Endothelial cell (in vitro differentiated cells): ENCODE results near the gene SLC44A2. TPM values are rescaled to one million over a fixed set of nuclear protein-coding genes. Genes with fewer than 3 reads are reported as not detected.

ENCODE experiments used
- DNase-seq: peaks from one replicate; pipeline ENCODE4 v3.0.0; 2021; ENCODE audit warnings: low spot score
- H3K27ac Mint-ChIP-seq: one replicate; pipeline ENCODE4 v1.8.0; 2021; ENCODE audit warnings: mixed read lengths, inconsistent platforms; ENCODE audit not compliant: unreplicated experiment
- H3K27me3 Mint-ChIP-seq: one replicate; pipeline ENCODE4 v1.8.0; 2021; ENCODE audit warnings: mild to moderate bottlenecking, moderate library complexity, mixed read lengths, inconsistent platforms; ENCODE audit not compliant: unreplicated experiment
- H3K36me3 Mint-ChIP-seq: one replicate; pipeline ENCODE4 v1.8.0; 2021; ENCODE audit warnings: mild to moderate bottlenecking, low read depth, mixed read lengths, inconsistent platforms; ENCODE audit not compliant: unreplicated experiment
- H3K4me1 Mint-ChIP-seq: one replicate; pipeline ENCODE4 v1.8.0; 2021; ENCODE audit warnings: mild to moderate bottlenecking, mixed read lengths, inconsistent platforms; ENCODE audit not compliant: unreplicated experiment
- H3K4me3 Mint-ChIP-seq: one replicate; pipeline ENCODE4 v1.8.0; 2021; ENCODE audit warnings: mild to moderate bottlenecking, mixed read lengths, inconsistent platforms; ENCODE audit not compliant: unreplicated experiment
- H3K9me3 Mint-ChIP-seq: one replicate; pipeline ENCODE4 v1.8.0; 2021; ENCODE audit warnings: mixed read lengths, inconsistent platforms; ENCODE audit not compliant: unreplicated experiment
- total RNA-seq: library from RNA; stranded (reverse); fragmentation: NEBNext Ultra II Directional; extraction: Animal tissue kit (Norgen Biotek cat#: 25700); gene quantifications from one replicate; pipeline ENCODE4 v1.2.1, GENCODE V29; 2021; ENCODE audit not compliant: unreplicated experiment
- TF ChIP-seq, protein P1 (sequence below): fragments of 200-600 bp; sonication (generic); IDR thresholded peaks from one replicate; pipeline ENCODE4 v1.5.0; 2021; ENCODE audit warnings: antibody characterized with exemption; ENCODE audit not compliant: unreplicated experiment

The SLC44A2 gene
- total RNA-seq, 1 donor from 2014 or later, result 272 TPM

DNA sequence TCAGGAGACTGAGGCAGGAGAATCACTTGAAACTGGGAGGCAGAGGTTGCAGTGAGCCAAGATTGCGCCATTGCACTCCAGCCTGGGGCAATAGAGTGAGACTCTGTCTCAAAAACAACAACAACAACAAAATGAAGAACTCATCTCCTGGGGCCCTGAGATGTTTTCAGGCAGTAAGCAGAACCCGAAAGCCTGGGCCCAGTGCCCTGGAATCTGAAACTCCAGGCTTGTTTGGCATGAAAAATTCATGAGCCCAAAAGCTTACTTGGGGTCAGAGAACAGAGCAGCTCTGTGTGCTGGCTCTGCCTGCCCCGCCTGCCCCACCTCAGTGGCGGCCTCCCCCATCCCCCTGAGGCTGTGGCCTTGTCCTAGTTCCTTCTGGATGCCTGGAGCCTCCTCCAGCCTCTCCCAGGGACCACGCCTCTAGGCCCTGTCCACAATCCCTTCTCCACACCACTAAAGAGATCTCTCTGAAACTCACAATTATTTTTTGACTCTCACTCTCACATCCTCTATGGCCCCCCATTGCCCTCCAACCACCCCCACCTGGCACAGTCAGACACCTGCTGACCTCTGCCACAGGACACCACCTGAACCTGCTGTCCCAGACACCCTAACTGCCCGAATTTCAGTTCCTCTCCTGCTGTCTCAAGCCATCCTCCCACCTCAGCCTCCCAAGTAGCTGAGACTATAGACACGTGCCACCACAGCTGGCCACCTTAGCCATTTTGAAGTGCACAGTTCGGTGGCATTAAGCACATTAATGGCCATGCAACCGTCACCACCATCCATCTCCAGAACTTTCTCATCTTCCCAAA is 31.3 kb upstream of the SLC44A2 start:
- Mint-ChIP-seq H3K27ac (peak overlapping the region; percentile 13), H3K4me3 (no peak overlapping the region), H3K4me1 (peaks cover 2% of the 10 kb centered on the region), H3K27me3 (peaks cover 5% of the 10 kb centered on the region), H3K9me3 (no peaks in the 10 kb centered on the region), H3K36me3 (no peaks in the 10 kb centered on the region)
- no peak for DNase-seq
- TF ChIP-seq, protein P1, sequence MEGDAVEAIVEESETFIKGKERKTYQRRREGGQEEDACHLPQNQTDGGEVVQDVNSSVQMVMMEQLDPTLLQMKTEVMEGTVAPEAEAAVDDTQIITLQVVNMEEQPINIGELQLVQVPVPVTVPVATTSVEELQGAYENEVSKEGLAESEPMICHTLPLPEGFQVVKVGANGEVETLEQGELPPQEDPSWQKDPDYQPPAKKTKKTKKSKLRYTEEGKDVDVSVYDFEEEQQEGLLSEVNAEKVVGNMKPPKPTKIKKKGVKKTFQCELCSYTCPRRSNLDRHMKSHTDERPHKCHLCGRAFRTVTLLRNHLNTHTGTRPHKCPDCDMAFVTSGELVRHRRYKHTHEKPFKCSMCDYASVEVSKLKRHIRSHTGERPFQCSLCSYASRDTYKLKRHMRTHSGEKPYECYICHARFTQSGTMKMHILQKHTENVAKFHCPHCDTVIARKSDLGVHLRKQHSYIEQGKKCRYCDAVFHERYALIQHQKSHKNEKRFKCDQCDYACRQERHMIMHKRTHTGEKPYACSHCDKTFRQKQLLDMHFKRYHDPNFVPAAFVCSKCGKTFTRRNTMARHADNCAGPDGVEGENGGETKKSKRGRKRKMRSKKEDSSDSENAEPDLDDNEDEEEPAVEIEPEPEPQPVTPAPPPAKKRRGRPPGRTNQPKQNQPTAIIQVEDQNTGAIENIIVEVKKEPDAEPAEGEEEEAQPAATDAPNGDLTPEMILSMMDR, result no peak

DNA sequence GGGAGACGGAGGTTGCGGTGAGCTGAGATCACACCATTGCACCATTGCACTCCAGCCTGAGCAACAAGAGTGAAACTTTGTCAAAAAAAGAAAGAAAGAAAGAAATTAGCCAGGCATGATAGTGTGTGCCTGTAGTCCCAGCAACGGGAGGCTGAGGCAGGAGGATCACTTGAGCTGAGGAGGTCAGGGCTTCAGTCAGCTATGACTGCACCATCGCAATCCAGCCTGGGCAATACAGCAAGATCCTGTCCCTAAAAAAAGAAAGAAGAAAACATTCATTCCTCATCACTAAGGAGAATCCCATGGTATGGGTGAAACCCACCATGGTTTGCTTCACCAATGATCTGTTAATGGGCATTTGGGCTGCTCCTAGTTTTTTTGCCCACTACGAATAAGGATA is 25.2 kb upstream of the SLC44A2 start:
- H3K27ac Mint-ChIP-seq, result no peak overlapping the region
- TF ChIP-seq, protein P1, result no peak
- peaks cover 5% of the 10 kb centered on the region for H3K36me3 Mint-ChIP-seq
- no peaks in the 10 kb centered on the region for H3K9me3 Mint-ChIP-seq
- no peak overlapping the region for H3K4me3 Mint-ChIP-seq
- DNase-seq, result no peak
- H3K27me3 Mint-ChIP-seq, result peaks cover 6% of the 10 kb centered on the region
- H3K4me1 Mint-ChIP-seq, result peaks cover 21% of the 10 kb centered on the region

DNA sequence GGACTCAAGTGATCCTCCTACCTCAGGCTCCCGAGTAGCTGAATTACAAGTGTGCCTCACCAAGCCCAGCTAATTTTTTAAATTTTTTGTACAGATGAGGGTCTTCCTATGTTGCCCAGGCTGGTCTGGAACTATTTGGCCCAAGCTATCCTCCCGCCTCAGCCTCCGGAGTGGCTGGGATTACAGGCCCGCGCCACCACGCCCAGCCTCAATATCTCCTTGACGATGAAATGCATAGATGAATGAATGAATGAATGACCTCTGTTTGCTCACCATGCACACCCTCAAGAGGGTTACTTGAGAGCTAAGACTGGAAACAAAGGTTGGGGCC is 23.4 kb upstream of the SLC44A2 start:
- H3K27ac Mint-ChIP-seq, result peak overlapping the region; percentile 84
- no peaks in the 10 kb centered on the region for H3K9me3 Mint-ChIP-seq
- peaks cover 19% of the 10 kb centered on the region for H3K4me1 Mint-ChIP-seq
- no peak for DNase-seq
- peaks cover 2% of the 10 kb centered on the region for H3K27me3 Mint-ChIP-seq
- TF ChIP-seq, protein P1, result no peak
- H3K36me3 Mint-ChIP-seq, result peaks cover 5% of the 10 kb centered on the region
- H3K4me3 Mint-ChIP-seq, result peak overlapping the region; percentile 86

DNA sequence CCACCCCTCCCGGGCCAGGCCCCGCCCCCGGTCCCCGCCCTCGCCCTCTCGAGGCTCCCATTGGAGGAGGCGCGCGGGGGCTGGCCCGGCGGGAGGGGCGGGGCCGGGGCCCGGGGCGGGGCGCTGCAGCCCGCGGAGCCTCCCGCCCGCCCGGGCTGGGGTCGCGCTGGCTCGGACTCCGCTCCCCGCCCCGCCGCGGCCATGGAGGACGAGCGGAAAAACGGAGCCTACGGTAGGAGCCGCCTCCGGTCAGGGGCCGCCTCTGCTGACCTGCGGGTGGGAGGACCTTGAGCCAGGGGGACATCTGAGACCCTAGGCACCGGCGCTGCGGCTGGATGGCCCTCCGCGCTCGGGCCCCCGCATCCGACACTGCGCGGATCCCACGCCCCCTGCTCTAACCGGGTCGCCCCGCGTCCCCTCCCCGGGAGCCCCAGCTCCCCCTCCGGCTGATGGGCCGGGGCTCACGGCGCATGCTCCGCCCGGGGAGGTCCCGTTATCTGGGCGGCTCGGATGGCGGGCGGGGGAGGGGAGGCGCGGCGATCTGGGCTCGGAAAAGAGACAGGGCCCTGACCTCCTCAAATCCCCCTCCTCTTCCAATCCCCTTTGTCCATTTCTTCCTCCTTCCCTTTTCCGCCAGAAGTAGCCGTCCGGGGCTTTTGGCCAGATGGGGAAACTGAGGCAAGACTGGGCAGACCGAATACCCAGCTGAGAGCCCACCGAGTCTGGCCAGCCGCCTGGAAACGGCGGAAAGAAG is 22.8 kb upstream of the SLC44A2 start:
- peak; percentile 91 for DNase-seq
- Mint-ChIP-seq H3K4me3 (peak overlapping the region; percentile 95), H3K36me3 (peaks cover 5% of the 10 kb centered on the region)

More for the DNA sequence above, 22.8 kb upstream of the SLC44A2 start:
- peak overlapping the region; percentile 93 for H3K27ac Mint-ChIP-seq
- TF ChIP-seq, protein P1, result no peak
- peaks cover 19% of the 10 kb centered on the region for H3K4me1 Mint-ChIP-seq
- peaks cover 1% of the 10 kb centered on the region for H3K27me3 Mint-ChIP-seq
- H3K9me3 Mint-ChIP-seq, result no peaks in the 10 kb centered on the region
